GM21576 (cell line): ENCODE data around the gene GLRA1.

Source experiments
- ATAC-seq: cut with Tn5 transposase; IDR thresholded peaks from one replicate; pipeline ENCODE4 v1.9.1; 2021; ENCODE audit warnings: mild to moderate bottlenecking, moderate library complexity; ENCODE audit not compliant: unreplicated experiment

GLRA1 gene

GRCh38 chr5:151924564-151925301 is at the start of gene GLRA1:
Gene GLRA1 (minus strand): TSS chr5:151924851. CDS start chr5:151924549, 302 bp downstream.
- ATAC-seq = no peak

- ATAC-seq = no peak
These were observed 46.2 kb upstream of the GLRA1 start for GRCh38 chr5:151970885-151971284.

GRCh38 chr5:151967865-151968264 is 43.2 kb upstream of the GLRA1 start:
- no peak for ATAC-seq

DNA sequence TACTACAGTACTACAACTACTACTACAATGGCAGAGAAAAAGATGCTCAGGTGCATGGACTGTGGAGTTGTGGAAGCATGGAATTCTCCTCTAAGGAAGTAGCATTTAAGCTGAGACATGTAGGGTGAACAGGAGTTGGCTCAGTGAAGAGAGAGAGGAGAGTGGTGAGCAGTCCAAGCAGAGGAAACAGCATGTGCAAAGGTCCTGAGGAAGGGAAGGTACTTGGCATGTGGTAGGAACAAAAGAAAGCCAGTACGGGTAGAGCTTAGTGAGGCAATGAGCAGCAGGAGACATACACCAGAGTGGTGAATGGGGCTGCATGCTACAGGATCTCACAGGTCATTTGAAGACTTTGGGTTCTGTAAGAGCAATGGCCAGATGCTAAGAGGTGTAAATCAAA is 41.4 kb upstream of the GLRA1 start:
- ATAC-seq = no peak

- no peak for ATAC-seq
These were observed 39.8 kb upstream of the GLRA1 start for GRCh38 chr5:151964471-151964870.

- no peak for ATAC-seq
These were observed 36.9 kb upstream of the GLRA1 start for GRCh38 chr5:151961557-151961956.

- no peak for ATAC-seq
These were observed 33.5 kb upstream of the GLRA1 start for GRCh38 chr5:151958111-151958510.

- ATAC-seq = no peak
These were observed 32.1 kb upstream of the GLRA1 start for GRCh38 chr5:151956725-151957124.

GRCh38 chr5:151954255-151954654 is 29.6 kb upstream of the GLRA1 start:
- ATAC-seq = no peak

GRCh38 chr5:151953833-151954232 is 29.2 kb upstream of the GLRA1 start:
- no peak for ATAC-seq

GRCh38 chr5:151952238-151952637 is 27.6 kb upstream of the GLRA1 start:
- no peak for ATAC-seq

GRCh38 chr5:151950706-151951105 is 26.1 kb upstream of the GLRA1 start:
- no peak for ATAC-seq

GRCh38 chr5:151949701-151950308 is 25.2 kb upstream of the GLRA1 start:
- no peak for ATAC-seq

- ATAC-seq = no peak
These were observed 24.5 kb upstream of the GLRA1 start for GRCh38 chr5:151949113-151949512.

- ATAC-seq = no peak
These were observed 23.4 kb upstream of the GLRA1 start for GRCh38 chr5:151947931-151948608.

DNA sequence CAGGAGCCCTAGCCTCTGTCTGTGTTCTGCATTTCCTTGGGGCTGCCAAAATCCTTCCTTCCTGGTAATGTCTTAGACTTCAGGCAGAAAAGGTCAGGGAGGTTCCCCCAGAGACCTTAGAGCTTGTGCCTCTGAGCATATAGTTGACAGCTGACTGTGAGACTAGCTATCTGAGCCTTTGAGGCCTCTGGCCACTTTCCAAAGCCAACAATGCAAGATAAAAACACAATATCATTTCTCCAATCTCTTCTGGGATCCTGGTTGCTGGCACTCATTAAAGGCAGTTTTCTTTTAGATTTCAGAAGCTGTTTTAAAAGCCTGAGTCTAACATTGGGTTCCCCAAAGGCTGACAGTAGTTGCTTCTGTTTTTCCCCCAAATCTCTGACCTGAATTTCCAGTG is 13.2 kb upstream of the GLRA1 start:
- ATAC-seq = no peak

DNA sequence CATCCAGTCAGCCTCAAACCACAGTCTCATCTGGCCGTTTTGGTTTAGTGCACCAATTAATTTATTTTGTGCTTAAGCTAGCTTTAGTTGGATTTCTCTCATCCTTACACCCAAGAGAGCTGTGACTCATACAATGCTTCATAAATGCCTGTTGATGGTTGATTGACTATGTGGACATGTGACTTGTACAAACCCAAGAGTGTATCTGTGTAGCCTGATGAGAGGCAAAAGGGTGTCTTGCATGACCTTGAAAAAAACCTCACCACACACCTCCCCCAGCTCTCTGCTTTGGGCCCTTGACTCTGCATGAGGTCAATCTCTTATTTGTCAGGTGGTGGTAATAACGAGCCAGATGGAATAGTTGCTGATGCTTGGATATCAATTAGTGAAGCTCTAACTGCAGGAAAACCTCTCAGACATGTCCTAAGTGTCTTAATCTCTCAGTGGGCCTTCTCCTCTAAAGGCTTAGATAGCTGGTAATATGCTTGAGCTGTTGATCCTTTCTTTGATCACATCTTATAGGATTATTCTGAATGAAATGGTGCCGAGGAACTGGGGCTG is 10.6 kb upstream of the GLRA1 start:
- no peak for ATAC-seq

GRCh38 chr5:151931260-151931659 is 6.6 kb upstream of the GLRA1 start:
- ATAC-seq = no peak

- no peak for ATAC-seq
These were observed 1.5 kb upstream of the GLRA1 start for GRCh38 chr5:151926188-151926587.

- ATAC-seq = no peak
These were observed 689 bp upstream of the GLRA1 start for GRCh38 chr5:151925340-151925739.

DNA sequence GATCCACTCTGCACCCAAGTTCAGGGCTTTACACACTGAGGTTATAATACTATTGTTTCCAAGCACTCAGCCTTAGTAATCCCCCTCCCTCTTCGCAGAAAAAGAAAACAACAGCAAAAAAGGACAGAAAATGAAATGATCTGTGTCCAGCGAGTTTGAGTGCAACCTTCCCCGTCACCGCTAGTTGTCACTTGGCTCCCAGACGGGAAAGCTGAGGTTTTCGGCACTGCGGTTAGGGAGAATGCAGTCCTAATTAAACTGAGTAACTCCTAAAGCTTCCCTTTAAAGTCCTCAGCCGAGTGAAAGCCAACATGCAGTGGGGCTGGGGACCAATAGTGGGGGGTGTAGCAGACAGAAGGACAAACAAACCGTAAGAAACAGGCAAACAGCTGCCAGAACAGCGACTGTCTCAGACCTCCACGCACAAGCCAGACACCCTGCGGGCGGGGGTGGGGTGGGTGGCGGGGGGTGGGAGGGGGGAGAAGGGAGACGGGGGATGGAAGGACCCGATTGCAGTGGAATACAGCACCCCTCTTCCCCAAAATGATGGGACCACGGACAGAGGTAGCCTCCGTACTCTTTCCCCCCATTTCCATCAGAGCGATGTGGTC is 680 bp downstream of the GLRA1 start:
- no peak for ATAC-seq
